ENCODE results near the gene ZNF165.

The ZNF165 gene

GRCh38 chr6:28134015-28134414 is 53.6 kb downstream of the ZNF165 start:
- intact Hi-C loops (cut with micrococcal nuclease) = loop anchor here (1.0 to 10.0 kb wide), 2 partner anchors 222 to 229 kb away; no protein-coding TSS in a partner anchor
- H3K4me3 Mint-ChIP-seq = no peak overlapping the region
- H3K36me3 Mint-ChIP-seq (ENCODE audit: low read depth) = peaks cover 51% of the 10 kb centered on the region
- no peaks in the 10 kb centered on the region for H3K27me3 Mint-ChIP-seq
- peaks cover 51% of the 10 kb centered on the region for H3K4me1 Mint-ChIP-seq (ENCODE audit: low read depth)
- H3K27ac Mint-ChIP-seq = peak overlapping the region; percentile 14
- H3K9me3 Mint-ChIP-seq = no peaks in the 10 kb centered on the region

GRCh38 chr6:28134716-28135115 is 54.3 kb downstream of the ZNF165 start:
- H3K27me3 Mint-ChIP-seq = no peaks in the 10 kb centered on the region
- no peaks in the 10 kb centered on the region for H3K9me3 Mint-ChIP-seq
- H3K4me1 Mint-ChIP-seq (ENCODE audit: low read depth) = peaks cover 46% of the 10 kb centered on the region
- peaks cover 44% of the 10 kb centered on the region for H3K36me3 Mint-ChIP-seq (ENCODE audit: low read depth)
- intact Hi-C loops (cut with micrococcal nuclease) = loop anchor here (1.0 to 10.0 kb wide), 3 partner anchors 83 to 230 kb away; no protein-coding TSS in a partner anchor
- no peak overlapping the region for H3K4me3 Mint-ChIP-seq
- H3K27ac Mint-ChIP-seq = peak overlapping the region; percentile 14

GRCh38 chr6:28135393-28135792 is 55.0 kb downstream of the ZNF165 start:
- no peaks in the 10 kb centered on the region for H3K27me3 Mint-ChIP-seq
- H3K4me3 Mint-ChIP-seq = peak overlapping the region; percentile 91
- H3K4me1 Mint-ChIP-seq (ENCODE audit: low read depth) = peaks cover 50% of the 10 kb centered on the region
- peaks cover 41% of the 10 kb centered on the region for H3K36me3 Mint-ChIP-seq (ENCODE audit: low read depth)
- no peak overlapping the region for H3K27ac Mint-ChIP-seq
- intact Hi-C loops (cut with micrococcal nuclease) = loop anchor here (5.0 to 10.0 kb wide), 2 partner anchors 82 to 231 kb away; no protein-coding TSS in a partner anchor
- H3K9me3 Mint-ChIP-seq = no peaks in the 10 kb centered on the region

- H3K4me3 Mint-ChIP-seq = peak overlapping the region; percentile 91
- no peaks in the 10 kb centered on the region for H3K9me3 Mint-ChIP-seq
- peaks cover 53% of the 10 kb centered on the region for H3K4me1 Mint-ChIP-seq (ENCODE audit: low read depth)
- no peaks in the 10 kb centered on the region for H3K27me3 Mint-ChIP-seq
- peaks cover 39% of the 10 kb centered on the region for H3K36me3 Mint-ChIP-seq (ENCODE audit: low read depth)
- intact Hi-C loops (cut with micrococcal nuclease) = loop anchor here (1.0 to 10.0 kb wide), 7 partner anchors 56 to 232 kb away; partner anchors contain the start of genes ZKSCAN4, ZNF165 and ZSCAN26
- H3K27ac Mint-ChIP-seq = peak overlapping the region; percentile 92
Measured at GRCh38 chr6:28136585-28137504, 56.5 kb downstream of the ZNF165 start.

GRCh38 chr6:28137505-28137981 is 57.2 kb downstream of the ZNF165 start:
- intact Hi-C loops (cut with micrococcal nuclease) = loop anchor here (1.0 to 10.0 kb wide), 6 partner anchors 57 to 233 kb away; partner anchors contain the start of genes ZKSCAN4, ZNF165 and ZSCAN26
- Mint-ChIP-seq H3K27me3 (no peaks in the 10 kb centered on the region), H3K9me3 (no peaks in the 10 kb centered on the region), H3K27ac (peak overlapping the region; percentile 92), H3K36me3 (ENCODE audit: low read depth) (peaks cover 43% of the 10 kb centered on the region), H3K4me3 (peak overlapping the region; percentile 91), H3K4me1 (ENCODE audit: low read depth) (peaks cover 53% of the 10 kb centered on the region)

All from dendritic cell treated with granulocyte-macrophage colony-stimulating factor and Interleukin-4, amounts not matched to agents 40 ng/mL and 50 ng/mL, for 4 days (primary cell).